Skeletal muscle tissue (tissue), 4 donors: ENCODE measurements around the gene HTR2A. TPM values are rescaled to one million over a fixed set of nuclear protein-coding genes. Genes with fewer than 3 reads are reported as not detected.

Source experiments
- H3K27ac ChIP-seq: one replicate; pipeline ENCODE4 v1.7.0; 2013; ENCODE audit warnings: mild to moderate bottlenecking, low read depth, low read length, inconsistent platforms
- H3K27me3 ChIP-seq, 3 donors: one replicate each; pipeline ENCODE4 v1.7.0; 2013; ENCODE audit warnings: low read length in 3 of 3; ENCODE audit not compliant: control insufficient read depth in 3 of 3, insufficient read depth in 3 of 3
- H3K36me3 ChIP-seq, 3 donors: one replicate each; pipeline ENCODE4 v1.7.0; 2013; ENCODE audit warnings: low read length in 3 of 3; ENCODE audit not compliant: control insufficient read depth in 3 of 3, insufficient read depth in 3 of 3
- H3K4me1 ChIP-seq, 3 donors: one replicate each; pipeline ENCODE4 v1.7.0; 2013; ENCODE audit warnings: low read length in 3 of 3, mild to moderate bottlenecking in 3 of 3; ENCODE audit not compliant: control insufficient read depth in 3 of 3, insufficient read depth in 3 of 3
- H3K4me3 ChIP-seq, 3 donors: one replicate each; pipeline ENCODE4 v1.7.0; 2013; ENCODE audit warnings: low read length in 3 of 3
- H3K9ac ChIP-seq, 3 donors: one replicate each; pipeline ENCODE4 v1.7.0; 2013; ENCODE audit warnings: low read length in 3 of 3, mild to moderate bottlenecking in 3 of 3, moderate library complexity in 2 of 3, low read depth in 1 of 3
- H3K9me3 ChIP-seq, 3 donors: one replicate each; pipeline ENCODE4 v1.7.0; 2013; ENCODE audit warnings: low read length in 3 of 3; ENCODE audit not compliant: control insufficient read depth in 3 of 3
- total RNA-seq: library from RNA; depleted of rRNA; stranded (reverse); fragments of >200 nt; gene quantifications from one replicate; pipeline ENCODE4 v1.2.3, GENCODE V29; 2014
- donor health status: Osteomylitis.

HTR2A gene
- total RNA-seq, 1 donor from 2014 or later, result under 0.01 TPM

DNA sequence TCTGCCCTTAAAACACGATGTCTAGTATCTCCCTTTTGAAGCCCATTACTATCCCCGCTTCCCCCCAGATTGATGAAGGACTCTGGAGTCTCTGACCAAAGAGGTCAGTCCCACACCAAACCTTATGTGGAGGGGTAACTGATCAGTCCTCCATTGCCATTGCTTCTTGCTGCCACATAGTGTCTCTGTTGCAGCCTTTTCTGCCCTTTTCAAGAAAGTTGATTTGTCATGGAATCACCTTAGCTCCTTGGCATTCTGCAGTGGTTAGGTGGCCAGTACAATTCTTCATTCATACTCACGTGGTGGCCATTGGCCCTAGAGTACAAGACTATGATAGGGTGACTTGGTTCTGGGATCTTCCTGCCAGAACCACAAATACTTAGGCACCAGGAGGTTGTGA lies 8.4 kb upstream of the HTR2A start:
- Histone ChIP-seq H3K27me3 (no peaks in the 10 kb centered on the region), H3K27ac (no peak overlapping the region), H3K36me3 (no peaks in the 10 kb centered on the region), H3K4me3 (no peak overlapping the region), H3K9me3 (no peaks in the 10 kb centered on the region), H3K4me1 (no peaks in the 10 kb centered on the region), H3K9ac (no peak overlapping the region)

DNA sequence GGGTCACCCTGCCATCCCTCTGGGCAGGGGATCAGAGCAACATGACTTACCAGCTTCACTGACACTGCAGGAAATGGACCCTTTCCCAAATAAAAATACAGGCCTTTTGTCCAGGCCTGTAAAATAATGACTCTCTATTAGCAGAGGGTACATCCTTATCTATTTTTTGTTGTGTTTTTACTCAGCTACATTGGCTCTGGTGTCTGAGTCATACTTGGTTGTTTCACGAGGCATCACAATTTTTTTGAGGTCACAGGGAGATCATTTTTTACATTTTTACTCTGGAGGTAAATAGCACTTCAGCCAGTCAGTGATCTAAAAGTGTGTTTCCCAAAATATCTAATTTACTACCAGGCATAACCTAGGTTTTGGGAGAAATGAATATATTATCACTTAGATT lies 6.9 kb upstream of the HTR2A start:
- H3K9ac ChIP-seq, result no peak overlapping the region
- no peak overlapping the region for H3K4me3 ChIP-seq
- H3K27ac ChIP-seq, result no peak overlapping the region
- no peaks in the 10 kb centered on the region for H3K4me1 ChIP-seq
- H3K36me3 ChIP-seq, result no peaks in the 10 kb centered on the region
- H3K27me3 ChIP-seq, result no peaks in the 10 kb centered on the region
- no peaks in the 10 kb centered on the region for H3K9me3 ChIP-seq

DNA sequence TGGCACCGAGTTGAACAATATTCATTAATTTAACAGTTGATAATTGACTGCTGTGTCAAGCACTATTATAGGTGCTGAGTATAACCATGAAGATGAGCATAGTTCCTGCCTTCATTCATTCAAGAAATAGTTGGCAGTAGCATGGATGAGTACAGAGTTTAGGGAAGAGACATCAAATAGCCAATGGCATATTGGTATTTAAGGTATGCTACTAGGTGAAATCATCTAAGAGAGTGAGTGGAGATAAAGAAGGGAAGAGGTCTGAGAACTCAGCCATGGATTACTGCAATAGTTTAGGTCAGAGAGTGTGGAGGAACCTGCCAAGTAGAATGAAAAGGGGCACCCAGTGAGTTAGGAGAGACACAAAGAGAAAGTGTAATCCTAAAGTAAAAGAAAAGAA lies 4.9 kb upstream of the HTR2A start:
- Histone ChIP-seq H3K4me1 (peaks cover 0 to 4% (median 0%) of the 10 kb centered on the region in 3 donors), H3K4me3 (no peak overlapping the region), H3K9ac (no peak overlapping the region)

DNA sequence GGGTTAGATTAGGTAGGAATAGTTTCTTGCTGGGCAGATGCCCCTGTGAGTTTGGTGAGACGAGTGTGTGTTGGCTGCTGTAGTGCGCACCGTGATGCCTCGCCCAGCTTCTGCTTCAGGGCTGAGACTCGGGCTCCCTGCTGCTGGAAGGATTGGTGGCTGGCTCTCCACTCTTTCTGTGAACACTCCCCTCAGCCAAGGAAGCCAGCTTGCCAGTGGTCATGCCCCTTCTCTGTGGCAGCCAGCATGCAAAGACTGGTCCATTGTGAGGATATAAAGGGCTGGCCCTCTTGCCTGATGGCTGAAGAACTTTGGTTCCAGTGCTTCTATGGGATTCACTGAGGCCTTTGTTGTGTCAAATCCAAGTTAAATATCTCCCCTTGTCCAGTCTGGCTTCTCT lies 2.9 kb upstream of the HTR2A start:
- Histone ChIP-seq H3K27ac (no peak overlapping the region), H3K9me3 (no peaks in the 10 kb centered on the region)

More for the DNA sequence above, 4.9 kb upstream of the HTR2A start:
- H3K27ac ChIP-seq, result no peak overlapping the region
- H3K27me3 ChIP-seq, result no peaks in the 10 kb centered on the region
- no peaks in the 10 kb centered on the region for H3K9me3 ChIP-seq
- H3K36me3 ChIP-seq, result no peaks in the 10 kb centered on the region

DNA sequence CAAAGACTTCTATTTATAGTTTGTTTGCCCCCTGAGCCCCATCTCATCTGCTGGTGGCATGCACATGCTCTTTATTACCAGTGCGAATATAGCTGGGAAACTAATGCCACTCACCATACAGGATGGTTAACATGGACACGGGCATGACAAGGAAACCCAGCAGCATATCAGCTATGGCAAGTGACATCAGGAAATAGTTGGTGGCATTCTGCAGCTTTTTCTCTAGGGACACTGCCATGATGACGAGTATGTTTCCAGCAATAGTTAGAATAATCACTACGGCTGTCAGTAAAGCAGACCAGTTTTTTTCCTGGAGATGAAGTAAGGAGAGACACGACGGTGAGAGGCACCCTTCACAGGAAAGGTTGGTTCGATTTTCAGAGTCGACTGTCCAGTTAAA lies 1.5 kb downstream of the HTR2A start:
- H3K4me3 ChIP-seq, result peak overlapping the region in 2 of 3 donors; percentile 25 to 73
- H3K9me3 ChIP-seq, result no peaks in the 10 kb centered on the region
- no peak overlapping the region for H3K27ac ChIP-seq
- H3K27me3 ChIP-seq, result peaks cover 0 to 6% (median 4%) of the 10 kb centered on the region in 3 donors
- no peaks in the 10 kb centered on the region for H3K36me3 ChIP-seq
- no peak overlapping the region for H3K9ac ChIP-seq
- H3K4me1 ChIP-seq, result peaks cover 10 to 23% (median 17%) of the 10 kb centered on the region in 3 donors

More for the DNA sequence above, 2.9 kb upstream of the HTR2A start:
- peaks cover 0 to 3% (median 0%) of the 10 kb centered on the region in 3 donors for H3K27me3 ChIP-seq
- H3K9ac ChIP-seq, result no peak overlapping the region
- H3K4me3 ChIP-seq, result no peak overlapping the region
- H3K36me3 ChIP-seq, result no peaks in the 10 kb centered on the region
- H3K4me1 ChIP-seq, result peaks cover 4 to 8% (median 6%) of the 10 kb centered on the region in 3 donors

DNA sequence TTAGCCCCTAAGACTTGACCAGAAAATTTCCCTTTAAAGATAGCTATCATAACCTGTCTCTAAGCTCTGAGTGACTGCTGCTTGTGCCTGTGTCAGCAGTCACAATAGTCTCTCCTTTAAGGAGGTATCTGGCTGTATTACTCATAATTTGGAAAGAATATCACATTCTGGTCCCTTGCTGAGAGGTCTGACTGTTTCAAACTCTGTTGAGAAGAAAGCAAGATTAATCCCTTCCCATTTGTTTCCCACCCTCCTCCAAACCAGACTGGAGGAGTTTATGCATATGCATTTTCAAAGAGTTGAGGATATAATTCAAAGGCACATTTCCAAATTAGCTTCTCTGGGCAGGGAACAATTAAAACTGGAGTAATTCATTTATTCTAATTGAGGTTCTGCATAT lies 2.3 kb downstream of the HTR2A start:
- no peaks in the 10 kb centered on the region for H3K36me3 ChIP-seq
- H3K4me1 ChIP-seq, result peaks cover 10 to 23% (median 17%) of the 10 kb centered on the region in 3 donors
- peaks cover 0 to 9% (median 4%) of the 10 kb centered on the region in 3 donors for H3K27me3 ChIP-seq
- no peaks in the 10 kb centered on the region for H3K9me3 ChIP-seq
- H3K9ac ChIP-seq, result peak overlapping the region; percentile 34 to 75 (median 72)
- H3K27ac ChIP-seq, result peak overlapping the region; percentile 41
- peak overlapping the region; percentile 79 to 80 (median 79) for H3K4me3 ChIP-seq

DNA sequence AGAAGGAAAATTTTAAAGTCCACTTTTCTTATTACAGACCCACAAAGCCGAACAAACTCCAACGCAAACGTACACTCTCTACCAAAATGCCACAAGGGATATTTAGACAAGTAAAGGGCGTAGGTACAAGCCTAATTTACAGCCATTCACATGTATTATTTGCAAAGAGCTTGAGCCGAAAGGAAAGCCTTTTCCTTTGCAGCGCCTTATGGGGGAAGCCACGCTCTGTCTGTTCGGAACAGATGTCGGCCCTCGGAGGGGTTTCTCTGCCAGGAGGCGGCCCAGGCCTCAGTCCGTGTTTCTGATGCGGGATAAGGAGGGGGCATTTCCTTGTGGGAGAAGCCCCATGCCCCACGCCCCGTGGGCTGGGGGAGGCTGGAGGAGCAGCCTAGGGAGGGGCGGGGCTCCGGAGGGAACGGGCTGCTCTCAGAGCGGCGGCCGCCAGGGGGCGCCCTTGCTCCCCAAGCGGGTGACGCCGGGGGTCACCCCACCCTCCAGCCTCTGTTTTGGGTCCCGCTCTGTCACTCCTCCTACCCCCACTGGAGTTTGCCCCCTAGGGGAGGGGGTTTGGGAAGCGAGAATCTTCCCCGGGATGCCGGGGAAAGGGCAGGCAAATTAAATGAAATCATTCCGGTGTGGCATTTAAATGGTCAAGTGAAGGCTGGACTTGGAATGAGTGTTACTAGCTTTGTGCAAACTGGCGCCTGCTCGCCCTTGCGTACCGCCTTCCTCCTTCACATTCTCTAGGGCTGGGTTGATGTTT lies 2.9 kb downstream of the HTR2A start:
- peak overlapping the region; percentile 79 to 80 (median 79) for H3K4me3 ChIP-seq
- no peaks in the 10 kb centered on the region for H3K9me3 ChIP-seq
- H3K4me1 ChIP-seq, result peaks cover 10 to 23% (median 17%) of the 10 kb centered on the region in 3 donors
- no peaks in the 10 kb centered on the region for H3K36me3 ChIP-seq
- peak overlapping the region; percentile 41 for H3K27ac ChIP-seq
- peaks cover 0 to 9% (median 4%) of the 10 kb centered on the region in 3 donors for H3K27me3 ChIP-seq
- H3K9ac ChIP-seq, result peak overlapping the region; percentile 34 to 75 (median 72)

DNA sequence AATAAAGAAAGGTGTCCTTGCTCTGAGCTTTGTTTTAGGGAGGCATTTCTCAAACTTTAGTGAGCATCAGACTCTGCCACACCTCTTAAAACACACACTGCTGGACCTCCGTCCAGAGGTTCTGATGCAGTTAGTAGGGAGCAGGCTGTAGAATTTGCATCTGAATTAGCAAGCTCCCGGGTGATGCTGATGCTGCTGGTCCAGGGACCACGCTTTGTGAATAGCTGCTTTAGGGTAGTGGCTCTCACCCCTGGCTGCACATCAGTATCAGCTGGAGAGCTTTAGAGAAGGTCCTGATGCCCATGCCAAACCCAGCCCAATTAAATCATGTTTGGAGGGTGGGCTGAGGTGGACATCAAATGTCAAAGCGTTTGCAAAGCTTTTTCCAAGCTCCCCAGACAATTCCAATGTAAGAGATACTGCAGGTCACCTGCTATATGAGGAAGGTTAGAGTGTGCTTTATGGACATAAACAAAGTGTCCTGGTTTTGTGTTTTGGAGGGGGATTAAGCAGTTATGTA lies 3.6 kb downstream of the HTR2A start:
- H3K9me3 ChIP-seq, result no peaks in the 10 kb centered on the region
- no peaks in the 10 kb centered on the region for H3K36me3 ChIP-seq
- H3K4me1 ChIP-seq, result peaks cover 10 to 23% (median 17%) of the 10 kb centered on the region in 3 donors
- peaks cover 0 to 9% (median 4%) of the 10 kb centered on the region in 3 donors for H3K27me3 ChIP-seq
- H3K27ac ChIP-seq, result no peak overlapping the region
- peak overlapping the region; percentile 79 to 80 (median 79) for H3K4me3 ChIP-seq
- H3K9ac ChIP-seq, result peak overlapping the region in 2 of 3 donors; percentile 72 to 75

DNA sequence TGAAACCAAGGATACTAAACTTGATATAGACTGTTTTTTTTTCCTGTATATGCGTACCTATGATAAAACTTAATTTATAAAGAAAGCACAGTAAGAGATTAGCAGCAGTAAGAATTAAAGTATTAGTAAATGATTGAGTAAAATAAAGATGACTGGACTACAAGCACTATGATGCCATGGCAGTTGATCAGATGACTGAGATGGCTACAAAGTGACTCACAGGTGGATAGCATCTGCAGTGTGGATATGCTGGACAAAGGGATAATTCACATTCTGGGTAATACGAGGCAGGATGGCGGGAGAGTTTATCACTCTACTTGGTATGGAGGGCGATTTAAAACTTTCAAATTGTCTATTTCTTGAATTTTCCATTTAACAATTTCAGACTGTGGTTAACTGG lies 11.8 kb downstream of the HTR2A start:
- H3K27me3 ChIP-seq, result no peaks in the 10 kb centered on the region
- no peaks in the 10 kb centered on the region for H3K9me3 ChIP-seq
- no peak overlapping the region for H3K9ac ChIP-seq
- H3K36me3 ChIP-seq, result no peaks in the 10 kb centered on the region
- no peak overlapping the region for H3K27ac ChIP-seq
- H3K4me3 ChIP-seq, result no peak overlapping the region
- no peaks in the 10 kb centered on the region for H3K4me1 ChIP-seq

DNA sequence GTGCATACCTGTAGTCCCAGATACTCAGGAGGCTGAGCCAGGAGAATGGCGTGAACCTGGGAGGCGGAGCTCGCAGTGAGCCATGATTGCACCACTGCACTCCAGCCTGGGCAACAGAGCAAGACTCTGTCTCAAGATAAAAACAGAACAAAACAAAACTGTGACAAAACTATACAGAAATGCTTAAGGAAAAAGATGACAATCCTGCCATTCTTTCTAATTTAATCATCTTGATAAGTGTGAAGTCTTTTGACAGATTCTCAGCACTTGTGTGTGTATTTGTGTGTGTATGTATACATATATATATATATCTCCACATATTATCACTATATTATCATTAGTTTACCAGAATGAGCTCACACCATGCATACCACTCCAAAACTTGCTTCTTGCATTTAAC lies 12.3 kb downstream of the HTR2A start:
- Histone ChIP-seq H3K27ac (no peak overlapping the region), H3K9me3 (no peaks in the 10 kb centered on the region), H3K4me1 (no peaks in the 10 kb centered on the region), H3K36me3 (no peaks in the 10 kb centered on the region), H3K4me3 (no peak overlapping the region), H3K9ac (no peak overlapping the region), H3K27me3 (no peaks in the 10 kb centered on the region)
